Measurements from ENCODE around the gene ZNF497.

GRCh38 chr19:58351990-58352755, 10.4 kb downstream of the ZNF497 start:
- TF ChIP-seq CTCF (IDR thresholded peaks at IDR 0.05) (no peak), POLR2A (IDR thresholded peaks at IDR 0.05) (no peak)

Data from thyroid gland (tissue), 4 donors.